WTC11 (cell line): ENCODE measurements around the gene TAF4. TPM values are rescaled to one million over a fixed set of nuclear protein-coding genes. Genes with fewer than 3 reads are reported as not detected.

Experiments
- ATAC-seq: fragments of 200-7000 bp; cut with Tn5 transposase; 2 replicates; pipeline ENCODE4 v1.10.0; 2021; ENCODE audit warnings: mild to moderate bottlenecking, moderate library complexity
- CTCF ChIA-PET: fragments of 300-600 bp; sonication (Branson Sonifier 250); formaldehyde crosslinking; loops from one replicate; lab custom pipeline; 2021; ENCODE audit warnings: antibody characterized with exemption; lab: Charles Lee
- POLR2A ChIA-PET: fragments of 350-600 bp; sonication (Branson Sonifier 250); formaldehyde crosslinking; loops from one replicate; lab custom pipeline; 2021; ENCODE audit warnings: antibody characterized with exemption; lab: Charles Lee
- DNase-seq: peaks from one replicate; pipeline ENCODE4 v3.0.0; 2021; ENCODE audit warnings: low spot score
- H3K27ac Mint-ChIP-seq: 2 replicates; pipeline ENCODE4 v1.8.0; 2021; ENCODE audit warnings: mixed read lengths
- H3K27me3 Mint-ChIP-seq: 2 replicates; pipeline ENCODE4 v1.8.0; 2021; ENCODE audit warnings: low read depth, mild to moderate bottlenecking, moderate library complexity, mixed read lengths
- H3K36me3 Mint-ChIP-seq: 2 replicates; pipeline ENCODE4 v1.8.0; 2021; ENCODE audit warnings: mixed read lengths
- H3K4me1 Mint-ChIP-seq: 2 replicates; pipeline ENCODE4 v1.8.0; 2022; ENCODE audit warnings: mixed read lengths
- H3K4me3 Mint-ChIP-seq: 2 replicates; pipeline ENCODE4 v1.8.0; 2021; ENCODE audit warnings: mild to moderate bottlenecking, moderate library complexity, mixed read lengths
- H3K9me3 Mint-ChIP-seq: 2 replicates; pipeline ENCODE4 v1.8.0; 2021; ENCODE audit warnings: mixed read lengths
- GABPB1 ChIP-seq: sonication (generic); formaldehyde crosslinking; IDR thresholded peaks from 2 replicates; pipeline ENCODE4 v1.8.1; 2023; ENCODE audit warnings: mild to moderate bottlenecking, missing genetic modification reagents
- KAT7 ChIP-seq: sonication (generic); formaldehyde crosslinking; IDR thresholded peaks from 2 replicates; pipeline ENCODE4 v1.8.1; 2023; ENCODE audit warnings: missing genetic modification reagents, mild to moderate bottlenecking, borderline replicate concordance
- NR3C1 ChIP-seq: sonication (generic); formaldehyde crosslinking; conservative IDR thresholded peaks from 2 replicates; pipeline ENCODE4 v1.8.1; 2023; ENCODE audit warnings: low read depth, mild to moderate bottlenecking, missing genetic modification reagents
- RELA ChIP-seq: sonication (generic); formaldehyde crosslinking; IDR thresholded peaks from 2 replicates; pipeline ENCODE4 v1.8.1; 2022; ENCODE audit warnings: missing genetic modification reagents, mild to moderate bottlenecking, borderline replicate concordance
- ZBTB21 ChIP-seq: sonication (generic); formaldehyde crosslinking; IDR thresholded peaks from 2 replicates; pipeline ENCODE4 v1.8.1; 2023; ENCODE audit warnings: mild to moderate bottlenecking, missing genetic modification reagents, borderline replicate concordance
- ZNF263 ChIP-seq: sonication (generic); formaldehyde crosslinking; IDR thresholded peaks from 2 replicates; pipeline ENCODE4 v1.8.1; 2022; ENCODE audit warnings: low read depth, mild to moderate bottlenecking, moderate library complexity, missing genetic modification reagents
- total RNA-seq: library from RNA; stranded (reverse); gene quantifications from 3 replicates; pipeline ENCODE4 v1.2.3, GENCODE V29; 2021
- TF ChIP-seq, protein P1 (sequence below): sonication (generic); formaldehyde crosslinking; IDR thresholded peaks from 2 replicates; pipeline ENCODE4 v1.8.0; 2022; ENCODE audit warnings: mild to moderate bottlenecking, missing genetic modification reagents
- TF ChIP-seq, protein P2 (sequence below): sonication (generic); formaldehyde crosslinking; IDR thresholded peaks from 2 replicates; pipeline ENCODE4 v1.8.1; 2023; ENCODE audit warnings: mild to moderate bottlenecking, missing genetic modification reagents, borderline replicate concordance
- TF ChIP-seq, protein P3 (sequence below): sonication (generic); formaldehyde crosslinking; IDR thresholded peaks from 2 replicates; pipeline ENCODE4 v1.8.1; 2022; ENCODE audit warnings: missing genetic modification reagents, borderline replicate concordance
- TF ChIP-seq, protein P4 (sequence below): sonication (generic); formaldehyde crosslinking; IDR thresholded peaks from 2 replicates; pipeline ENCODE4 v1.8.1; 2022; ENCODE audit warnings: mild to moderate bottlenecking, missing genetic modification reagents, moderate library complexity, borderline replicate concordance
- TF ChIP-seq, protein P5 (sequence below): sonication (generic); formaldehyde crosslinking; IDR thresholded peaks from 2 replicates; pipeline ENCODE4 v1.8.1; 2023; ENCODE audit warnings: mild to moderate bottlenecking, missing genetic modification reagents, moderate library complexity
- TF ChIP-seq, protein P6 (sequence below): sonication (generic); formaldehyde crosslinking; IDR thresholded peaks from 2 replicates; pipeline ENCODE4 v1.8.1; 2022; ENCODE audit warnings: low read depth, mild to moderate bottlenecking, moderate library complexity, missing genetic modification reagents, borderline replicate concordance
- TF ChIP-seq, protein P7 (sequence below): sonication (generic); formaldehyde crosslinking; IDR thresholded peaks from 2 replicates; pipeline ENCODE4 v1.8.0; 2022; ENCODE audit warnings: missing genetic modification reagents
- TF ChIP-seq, protein P8 (sequence below): sonication (generic); formaldehyde crosslinking; IDR thresholded peaks from 2 replicates; pipeline ENCODE4 v1.8.0; 2022; ENCODE audit warnings: mild to moderate bottlenecking, missing genetic modification reagents
- TF ChIP-seq, protein P9 (sequence below): fragments of 250-450 bp; sonication (Bioruptor Pico); IDR thresholded peaks from 2 replicates; pipeline ENCODE4 v2.1.2; 2022; ENCODE audit warnings: mild to moderate bottlenecking, moderate library complexity

The TAF4 gene
- total RNA-seq, 1 experiment from 2014 or later = 34.4 TPM

DNA sequence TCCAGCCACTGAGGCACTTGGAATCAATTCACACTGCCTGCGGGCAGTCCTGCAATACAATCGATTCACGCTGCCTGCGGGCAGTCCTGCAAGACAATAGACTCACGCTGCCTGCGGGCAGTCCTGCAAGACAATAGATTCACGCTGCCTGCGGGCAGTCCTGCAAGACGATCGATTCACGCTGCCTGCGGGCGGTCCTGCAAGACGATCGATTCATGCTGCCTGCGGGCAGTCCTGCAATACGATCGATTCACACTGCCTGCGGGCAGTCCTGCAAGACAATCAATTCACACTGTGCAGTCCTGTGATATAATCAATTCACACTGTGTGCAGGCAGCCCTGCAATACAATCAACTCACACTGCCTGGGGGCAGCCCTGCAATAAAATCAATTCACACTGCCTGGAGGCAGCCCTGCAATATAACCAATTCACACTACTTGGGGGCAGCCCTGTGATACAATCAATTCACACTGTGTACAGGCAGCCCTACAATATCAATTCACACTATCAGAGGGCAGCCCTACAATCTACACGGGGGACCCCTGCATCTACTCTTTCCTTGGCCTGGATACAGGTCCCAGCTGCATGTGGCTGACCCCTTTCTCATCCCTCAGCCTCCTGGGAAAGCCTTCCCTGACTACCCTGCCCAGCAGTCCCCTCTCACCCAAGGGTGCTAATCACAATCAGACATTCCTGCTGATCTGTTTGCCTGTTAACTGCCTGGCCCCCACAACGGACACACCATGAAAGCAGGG is 10.4 kb downstream of the TAF4 start:
- Mint-ChIP-seq H3K4me3 (no peak overlapping the region), H3K9me3 (no peaks in the 10 kb centered on the region), H3K27ac (0 out of 2 replicates have a peak overlapping the region, but pooled peaks have one; percentile 68), H3K4me1 (peaks cover 26% of the 10 kb centered on the region), H3K27me3 (no peaks in the 10 kb centered on the region), H3K36me3 (peaks cover 23% of the 10 kb centered on the region)
- POLR2A ChIA-PET = no interaction called here
- ATAC-seq (no peak), DNase-seq (no peak)
- CTCF ChIA-PET = no interaction called here
- TF ChIP-seq, protein P1, sequence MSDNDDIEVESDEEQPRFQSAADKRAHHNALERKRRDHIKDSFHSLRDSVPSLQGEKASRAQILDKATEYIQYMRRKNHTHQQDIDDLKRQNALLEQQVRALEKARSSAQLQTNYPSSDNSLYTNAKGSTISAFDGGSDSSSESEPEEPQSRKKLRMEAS (CRISPR knock-in tag) = no peak
- TF ChIP-seq, protein P2, sequence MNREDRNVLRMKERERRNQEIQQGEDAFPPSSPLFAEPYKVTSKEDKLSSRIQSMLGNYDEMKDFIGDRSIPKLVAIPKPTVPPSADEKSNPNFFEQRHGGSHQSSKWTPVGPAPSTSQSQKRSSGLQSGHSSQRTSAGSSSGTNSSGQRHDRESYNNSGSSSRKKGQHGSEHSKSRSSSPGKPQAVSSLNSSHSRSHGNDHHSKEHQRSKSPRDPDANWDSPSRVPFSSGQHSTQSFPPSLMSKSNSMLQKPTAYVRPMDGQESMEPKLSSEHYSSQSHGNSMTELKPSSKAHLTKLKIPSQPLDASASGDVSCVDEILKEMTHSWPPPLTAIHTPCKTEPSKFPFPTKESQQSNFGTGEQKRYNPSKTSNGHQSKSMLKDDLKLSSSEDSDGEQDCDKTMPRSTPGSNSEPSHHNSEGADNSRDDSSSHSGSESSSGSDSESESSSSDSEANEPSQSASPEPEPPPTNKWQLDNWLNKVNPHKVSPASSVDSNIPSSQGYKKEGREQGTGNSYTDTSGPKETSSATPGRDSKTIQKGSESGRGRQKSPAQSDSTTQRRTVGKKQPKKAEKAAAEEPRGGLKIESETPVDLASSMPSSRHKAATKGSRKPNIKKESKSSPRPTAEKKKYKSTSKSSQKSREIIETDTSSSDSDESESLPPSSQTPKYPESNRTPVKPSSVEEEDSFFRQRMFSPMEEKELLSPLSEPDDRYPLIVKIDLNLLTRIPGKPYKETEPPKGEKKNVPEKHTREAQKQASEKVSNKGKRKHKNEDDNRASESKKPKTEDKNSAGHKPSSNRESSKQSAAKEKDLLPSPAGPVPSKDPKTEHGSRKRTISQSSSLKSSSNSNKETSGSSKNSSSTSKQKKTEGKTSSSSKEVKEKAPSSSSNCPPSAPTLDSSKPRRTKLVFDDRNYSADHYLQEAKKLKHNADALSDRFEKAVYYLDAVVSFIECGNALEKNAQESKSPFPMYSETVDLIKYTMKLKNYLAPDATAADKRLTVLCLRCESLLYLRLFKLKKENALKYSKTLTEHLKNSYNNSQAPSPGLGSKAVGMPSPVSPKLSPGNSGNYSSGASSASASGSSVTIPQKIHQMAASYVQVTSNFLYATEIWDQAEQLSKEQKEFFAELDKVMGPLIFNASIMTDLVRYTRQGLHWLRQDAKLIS (CRISPR knock-in tag) = no peak
- no peak for TF ChIP-seq ZNF263 (CRISPR knock-in tag)
- TF ChIP-seq, protein P3, sequence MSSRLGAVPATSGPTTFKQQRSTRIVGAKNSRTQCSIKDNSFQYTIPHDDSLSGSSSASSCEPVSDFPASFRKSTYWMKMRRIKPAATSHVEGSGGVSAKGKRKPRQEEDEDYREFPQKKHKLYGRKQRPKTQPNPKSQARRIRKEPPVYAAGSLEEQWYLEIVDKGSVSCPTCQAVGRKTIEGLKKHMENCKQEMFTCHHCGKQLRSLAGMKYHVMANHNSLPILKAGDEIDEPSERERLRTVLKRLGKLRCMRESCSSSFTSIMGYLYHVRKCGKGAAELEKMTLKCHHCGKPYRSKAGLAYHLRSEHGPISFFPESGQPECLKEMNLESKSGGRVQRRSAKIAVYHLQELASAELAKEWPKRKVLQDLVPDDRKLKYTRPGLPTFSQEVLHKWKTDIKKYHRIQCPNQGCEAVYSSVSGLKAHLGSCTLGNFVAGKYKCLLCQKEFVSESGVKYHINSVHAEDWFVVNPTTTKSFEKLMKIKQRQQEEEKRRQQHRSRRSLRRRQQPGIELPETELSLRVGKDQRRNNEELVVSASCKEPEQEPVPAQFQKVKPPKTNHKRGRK (CRISPR knock-in tag) = no peak
- no peak for TF ChIP-seq RELA (CRISPR knock-in tag)
- TF ChIP-seq, protein P4, sequence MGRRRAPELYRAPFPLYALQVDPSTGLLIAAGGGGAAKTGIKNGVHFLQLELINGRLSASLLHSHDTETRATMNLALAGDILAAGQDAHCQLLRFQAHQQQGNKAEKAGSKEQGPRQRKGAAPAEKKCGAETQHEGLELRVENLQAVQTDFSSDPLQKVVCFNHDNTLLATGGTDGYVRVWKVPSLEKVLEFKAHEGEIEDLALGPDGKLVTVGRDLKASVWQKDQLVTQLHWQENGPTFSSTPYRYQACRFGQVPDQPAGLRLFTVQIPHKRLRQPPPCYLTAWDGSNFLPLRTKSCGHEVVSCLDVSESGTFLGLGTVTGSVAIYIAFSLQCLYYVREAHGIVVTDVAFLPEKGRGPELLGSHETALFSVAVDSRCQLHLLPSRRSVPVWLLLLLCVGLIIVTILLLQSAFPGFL (CRISPR knock-in tag) = no peak
- TF ChIP-seq, protein P5, sequence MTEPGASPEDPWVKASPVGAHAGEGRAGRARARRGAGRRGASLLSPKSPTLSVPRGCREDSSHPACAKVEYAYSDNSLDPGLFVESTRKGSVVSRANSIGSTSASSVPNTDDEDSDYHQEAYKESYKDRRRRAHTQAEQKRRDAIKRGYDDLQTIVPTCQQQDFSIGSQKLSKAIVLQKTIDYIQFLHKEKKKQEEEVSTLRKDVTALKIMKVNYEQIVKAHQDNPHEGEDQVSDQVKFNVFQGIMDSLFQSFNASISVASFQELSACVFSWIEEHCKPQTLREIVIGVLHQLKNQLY (CRISPR knock-in tag) = no peak
- TF ChIP-seq, protein P6, sequence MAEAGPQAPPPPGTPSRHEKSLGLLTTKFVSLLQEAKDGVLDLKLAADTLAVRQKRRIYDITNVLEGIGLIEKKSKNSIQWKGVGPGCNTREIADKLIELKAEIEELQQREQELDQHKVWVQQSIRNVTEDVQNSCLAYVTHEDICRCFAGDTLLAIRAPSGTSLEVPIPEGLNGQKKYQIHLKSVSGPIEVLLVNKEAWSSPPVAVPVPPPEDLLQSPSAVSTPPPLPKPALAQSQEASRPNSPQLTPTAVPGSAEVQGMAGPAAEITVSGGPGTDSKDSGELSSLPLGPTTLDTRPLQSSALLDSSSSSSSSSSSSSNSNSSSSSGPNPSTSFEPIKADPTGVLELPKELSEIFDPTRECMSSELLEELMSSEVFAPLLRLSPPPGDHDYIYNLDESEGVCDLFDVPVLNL = no peak
- TF ChIP-seq, protein P7, sequence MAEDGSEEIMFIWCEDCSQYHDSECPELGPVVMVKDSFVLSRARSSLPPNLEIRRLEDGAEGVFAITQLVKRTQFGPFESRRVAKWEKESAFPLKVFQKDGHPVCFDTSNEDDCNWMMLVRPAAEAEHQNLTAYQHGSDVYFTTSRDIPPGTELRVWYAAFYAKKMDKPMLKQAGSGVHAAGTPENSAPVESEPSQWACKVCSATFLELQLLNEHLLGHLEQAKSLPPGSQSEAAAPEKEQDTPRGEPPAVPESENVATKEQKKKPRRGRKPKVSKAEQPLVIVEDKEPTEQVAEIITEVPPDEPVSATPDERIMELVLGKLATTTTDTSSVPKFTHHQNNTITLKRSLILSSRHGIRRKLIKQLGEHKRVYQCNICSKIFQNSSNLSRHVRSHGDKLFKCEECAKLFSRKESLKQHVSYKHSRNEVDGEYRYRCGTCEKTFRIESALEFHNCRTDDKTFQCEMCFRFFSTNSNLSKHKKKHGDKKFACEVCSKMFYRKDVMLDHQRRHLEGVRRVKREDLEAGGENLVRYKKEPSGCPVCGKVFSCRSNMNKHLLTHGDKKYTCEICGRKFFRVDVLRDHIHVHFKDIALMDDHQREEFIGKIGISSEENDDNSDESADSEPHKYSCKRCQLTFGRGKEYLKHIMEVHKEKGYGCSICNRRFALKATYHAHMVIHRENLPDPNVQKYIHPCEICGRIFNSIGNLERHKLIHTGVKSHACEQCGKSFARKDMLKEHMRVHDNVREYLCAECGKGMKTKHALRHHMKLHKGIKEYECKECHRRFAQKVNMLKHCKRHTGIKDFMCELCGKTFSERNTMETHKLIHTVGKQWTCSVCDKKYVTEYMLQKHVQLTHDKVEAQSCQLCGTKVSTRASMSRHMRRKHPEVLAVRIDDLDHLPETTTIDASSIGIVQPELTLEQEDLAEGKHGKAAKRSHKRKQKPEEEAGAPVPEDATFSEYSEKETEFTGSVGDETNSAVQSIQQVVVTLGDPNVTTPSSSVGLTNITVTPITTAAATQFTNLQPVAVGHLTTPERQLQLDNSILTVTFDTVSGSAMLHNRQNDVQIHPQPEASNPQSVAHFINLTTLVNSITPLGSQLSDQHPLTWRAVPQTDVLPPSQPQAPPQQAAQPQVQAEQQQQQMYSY = no peak
- no peak for TF ChIP-seq NR3C1 (CRISPR knock-in tag)
- TF ChIP-seq, protein P8, sequence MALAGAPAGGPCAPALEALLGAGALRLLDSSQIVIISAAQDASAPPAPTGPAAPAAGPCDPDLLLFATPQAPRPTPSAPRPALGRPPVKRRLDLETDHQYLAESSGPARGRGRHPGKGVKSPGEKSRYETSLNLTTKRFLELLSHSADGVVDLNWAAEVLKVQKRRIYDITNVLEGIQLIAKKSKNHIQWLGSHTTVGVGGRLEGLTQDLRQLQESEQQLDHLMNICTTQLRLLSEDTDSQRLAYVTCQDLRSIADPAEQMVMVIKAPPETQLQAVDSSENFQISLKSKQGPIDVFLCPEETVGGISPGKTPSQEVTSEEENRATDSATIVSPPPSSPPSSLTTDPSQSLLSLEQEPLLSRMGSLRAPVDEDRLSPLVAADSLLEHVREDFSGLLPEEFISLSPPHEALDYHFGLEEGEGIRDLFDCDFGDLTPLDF (CRISPR knock-in tag) = no peak
- TF ChIP-seq, protein P9, sequence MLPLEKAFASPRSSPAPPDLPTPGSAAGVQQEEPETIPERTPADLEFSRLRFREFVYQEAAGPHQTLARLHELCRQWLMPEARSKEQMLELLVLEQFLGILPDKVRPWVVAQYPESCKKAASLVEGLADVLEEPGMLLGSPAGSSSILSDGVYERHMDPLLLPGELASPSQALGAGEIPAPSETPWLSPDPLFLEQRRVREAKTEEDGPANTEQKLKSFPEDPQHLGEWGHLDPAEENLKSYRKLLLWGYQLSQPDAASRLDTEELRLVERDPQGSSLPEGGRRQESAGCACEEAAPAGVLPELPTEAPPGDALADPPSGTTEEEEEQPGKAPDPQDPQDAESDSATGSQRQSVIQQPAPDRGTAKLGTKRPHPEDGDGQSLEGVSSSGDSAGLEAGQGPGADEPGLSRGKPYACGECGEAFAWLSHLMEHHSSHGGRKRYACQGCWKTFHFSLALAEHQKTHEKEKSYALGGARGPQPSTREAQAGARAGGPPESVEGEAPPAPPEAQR (CRISPR knock-in tag) = no peak
- no peak for TF ChIP-seq ZBTB21
- TF ChIP-seq KAT7 = no peak
- TF ChIP-seq GABPB1 (CRISPR knock-in tag) = no peak
